Natural killer cell (primary cell): ENCODE data around the gene ATP1A3. TPM values are rescaled to one million over a fixed set of nuclear protein-coding genes. Genes with fewer than 3 reads are reported as not detected.

Experiments
- ATAC-seq, 3 donors: fragments of 150-1000 bp in 2 of 3; fragments of 200-7000 bp in 1 of 3; cut with Tn5 transposase; 1 replicate in 1 of 3; 2 replicates in 2 of 3; pipeline ENCODE4 v1.10.0; 2021; ENCODE audit warnings: mild to moderate bottlenecking in 2 of 3, moderate library complexity in 2 of 3
- DNase-seq, 2 donors: peaks; one replicate each; pipeline versions ENCODE4 v3.0.0 to v3.0.0-alpha.2; 2013 to 2021; ENCODE audit warnings: mixed read lengths in 1 of 2
- H3K27ac ChIP-seq: one replicate; pipeline ENCODE4 v1.5.1; 2013; ENCODE audit warnings: mild to moderate bottlenecking, low read length
- H3K27me3 ChIP-seq: one replicate; pipeline ENCODE4 v1.6.1; 2013; ENCODE audit warnings: low read length; ENCODE audit not compliant: control insufficient read depth, insufficient read depth
- H3K36me3 ChIP-seq: one replicate; pipeline ENCODE4 v1.6.1; 2013; ENCODE audit warnings: low read length; ENCODE audit not compliant: control insufficient read depth, insufficient read depth
- H3K4me1 ChIP-seq: one replicate; pipeline ENCODE4 v1.6.1; 2013; ENCODE audit warnings: low read length; ENCODE audit not compliant: control insufficient read depth, insufficient read depth
- H3K4me3 ChIP-seq: one replicate; pipeline ENCODE4 v1.5.1; 2013; ENCODE audit warnings: low read length
- H3K9me3 ChIP-seq: one replicate; pipeline ENCODE4 v1.6.1; 2013; ENCODE audit warnings: low read length; ENCODE audit not compliant: control insufficient read depth, insufficient read depth
- H3K27ac Mint-ChIP-seq, 2 donors: one replicate each; pipeline ENCODE4 v1.8.0; 2022; ENCODE audit warnings: mild to moderate bottlenecking in 2 of 2, mixed read lengths in 2 of 2, moderate library complexity in 1 of 2
- H3K27me3 Mint-ChIP-seq, 2 donors: one replicate each; pipeline ENCODE4 v1.8.0; 2022; ENCODE audit warnings: low read depth in 2 of 2, mixed read lengths in 2 of 2
- H3K36me3 Mint-ChIP-seq: one replicate; pipeline ENCODE4 v1.8.0; 2022; ENCODE audit warnings: mixed read lengths
- H3K4me1 Mint-ChIP-seq, 2 donors: one replicate each; pipeline ENCODE4 v1.8.0; 2022; ENCODE audit warnings: mixed read lengths in 2 of 2
- H3K4me3 Mint-ChIP-seq: one replicate; pipeline ENCODE4 v1.8.0; 2022; ENCODE audit warnings: mild to moderate bottlenecking, moderate library complexity, mixed read lengths
- H3K9me3 Mint-ChIP-seq, 2 donors: one replicate each; pipeline ENCODE4 v1.8.0; 2022; ENCODE audit warnings: mixed read lengths in 2 of 2
- WGBS: methylation state at CpG from one replicate; pipeline ENCODE4 v1.1.7; 2013; ENCODE audit warnings: missing lambda C conversion rate; ENCODE audit not compliant: insufficient coverage; 5-methylcytosine and 5-hydroxymethylcytosine counted together
- intact Hi-C: fragments of 100-400 bp; cut with micrococcal nuclease; formaldehyde crosslinking; loops from one replicate; pipeline ENCODE4 v1.14.2; 2022
- total RNA-seq, 4 donors: library from RNA; stranded (reverse); fragments of 120-200 nt in 1 of 4; gene quantifications; one replicate each; pipeline versions ENCODE4 v1.2.3 to v1.2.4, GENCODE V29; 2013 to 2022
- TF ChIP-seq, protein P1 (sequence below): fragments of 200-600 bp; IDR thresholded peaks from one replicate; pipeline ENCODE4 v1.8.0; 2022; ENCODE audit warnings: antibody characterized with exemption

ATP1A3 gene
- total RNA-seq, 3 donors from 2014 or later (not counting 1 experiment from before 2014, with no cell fraction given): 13.5 to 18.2 (median 14.0) TPM

DNA sequence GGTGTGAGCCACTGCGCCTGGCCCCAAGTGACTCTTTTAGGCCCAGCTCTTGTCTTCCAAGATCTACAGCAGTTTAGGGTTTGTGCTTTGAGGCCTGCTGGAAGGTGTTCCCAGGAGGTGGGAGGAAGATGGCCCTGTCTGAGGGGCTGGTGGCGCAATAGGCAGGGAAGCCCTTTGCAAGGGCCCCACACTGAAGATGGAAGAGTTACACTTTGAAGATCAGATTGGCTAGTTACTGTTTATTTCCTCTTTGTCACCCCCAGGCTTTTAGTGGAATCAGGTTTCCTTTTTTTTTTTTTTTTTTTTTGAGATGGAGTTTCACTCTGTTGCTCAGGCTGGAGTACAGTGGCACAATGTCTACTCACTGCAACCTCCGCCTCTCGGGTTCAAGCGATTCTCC lies 33.1 kb downstream of the ATP1A3 start:
- DNase-seq (no peak), ATAC-seq (no peak)
- no peaks in the 10 kb centered on the region for H3K9me3 Mint-ChIP-seq
- peak overlapping the region; percentile 31 for H3K4me3 Mint-ChIP-seq
- no peak overlapping the region for H3K27ac Mint-ChIP-seq
- intact Hi-C loops: no loop called here
- H3K27me3 Mint-ChIP-seq: no peaks in the 10 kb centered on the region
- H3K4me1 ChIP-seq: peaks cover 21% of the 10 kb centered on the region
- H3K27me3 ChIP-seq: no peaks in the 10 kb centered on the region
- no peaks in the 10 kb centered on the region for H3K9me3 ChIP-seq
- no peaks in the 10 kb centered on the region for H3K36me3 Mint-ChIP-seq
- TF ChIP-seq, protein P1, sequence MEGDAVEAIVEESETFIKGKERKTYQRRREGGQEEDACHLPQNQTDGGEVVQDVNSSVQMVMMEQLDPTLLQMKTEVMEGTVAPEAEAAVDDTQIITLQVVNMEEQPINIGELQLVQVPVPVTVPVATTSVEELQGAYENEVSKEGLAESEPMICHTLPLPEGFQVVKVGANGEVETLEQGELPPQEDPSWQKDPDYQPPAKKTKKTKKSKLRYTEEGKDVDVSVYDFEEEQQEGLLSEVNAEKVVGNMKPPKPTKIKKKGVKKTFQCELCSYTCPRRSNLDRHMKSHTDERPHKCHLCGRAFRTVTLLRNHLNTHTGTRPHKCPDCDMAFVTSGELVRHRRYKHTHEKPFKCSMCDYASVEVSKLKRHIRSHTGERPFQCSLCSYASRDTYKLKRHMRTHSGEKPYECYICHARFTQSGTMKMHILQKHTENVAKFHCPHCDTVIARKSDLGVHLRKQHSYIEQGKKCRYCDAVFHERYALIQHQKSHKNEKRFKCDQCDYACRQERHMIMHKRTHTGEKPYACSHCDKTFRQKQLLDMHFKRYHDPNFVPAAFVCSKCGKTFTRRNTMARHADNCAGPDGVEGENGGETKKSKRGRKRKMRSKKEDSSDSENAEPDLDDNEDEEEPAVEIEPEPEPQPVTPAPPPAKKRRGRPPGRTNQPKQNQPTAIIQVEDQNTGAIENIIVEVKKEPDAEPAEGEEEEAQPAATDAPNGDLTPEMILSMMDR: no peak
- H3K36me3 ChIP-seq: peaks cover 9% of the 10 kb centered on the region
- H3K27ac ChIP-seq: no peak overlapping the region
- no peak overlapping the region for H3K4me3 ChIP-seq
- peaks cover 16 to 23% of the 10 kb centered on the region in 2 donors for H3K4me1 Mint-ChIP-seq
- WGBS: 93% methylated on average over 5 of the region's 5 CpGs

- Histone ChIP-seq H3K4me3 (peak within 1 kb of the TSS; percentile 74), H3K27me3 (no peaks in the 10 kb centered on the region), H3K9me3 (no peaks in the 10 kb centered on the region), H3K27ac (peak within 1 kb of the TSS; percentile 76), H3K36me3 (peaks cover 9% of the 10 kb centered on the region), H3K4me1 (peaks cover 21% of the 10 kb centered on the region)
- peak within 1 kb of the TSS; percentile 84 to 91 for H3K27ac Mint-ChIP-seq
- H3K36me3 Mint-ChIP-seq: no peaks in the 10 kb centered on the region
- ATAC-seq (peak; percentile 83 to 90 (median 88)), DNase-seq (peak; percentile 72 to 93)
- H3K4me1 Mint-ChIP-seq: peaks cover 16 to 23% of the 10 kb centered on the region in 2 donors
- H3K27me3 Mint-ChIP-seq: no peaks in the 10 kb centered on the region
- H3K4me3 Mint-ChIP-seq: peak within 1 kb of the TSS; percentile 95
- intact Hi-C loops: no loop called here
- TF ChIP-seq, protein P1: no peak
- H3K9me3 Mint-ChIP-seq: no peaks in the 10 kb centered on the region
- 5% methylated on average over 46 of the region's 46 CpGs for WGBS
These were observed 34.7 kb downstream of the ATP1A3 start, which contains the start of gene RABAC1 for GRCh38 chr19:41959056-41960053. RABAC1 (minus strand) TSS chr19:41959321; CDS start chr19:41959292, 29 bp downstream.

DNA sequence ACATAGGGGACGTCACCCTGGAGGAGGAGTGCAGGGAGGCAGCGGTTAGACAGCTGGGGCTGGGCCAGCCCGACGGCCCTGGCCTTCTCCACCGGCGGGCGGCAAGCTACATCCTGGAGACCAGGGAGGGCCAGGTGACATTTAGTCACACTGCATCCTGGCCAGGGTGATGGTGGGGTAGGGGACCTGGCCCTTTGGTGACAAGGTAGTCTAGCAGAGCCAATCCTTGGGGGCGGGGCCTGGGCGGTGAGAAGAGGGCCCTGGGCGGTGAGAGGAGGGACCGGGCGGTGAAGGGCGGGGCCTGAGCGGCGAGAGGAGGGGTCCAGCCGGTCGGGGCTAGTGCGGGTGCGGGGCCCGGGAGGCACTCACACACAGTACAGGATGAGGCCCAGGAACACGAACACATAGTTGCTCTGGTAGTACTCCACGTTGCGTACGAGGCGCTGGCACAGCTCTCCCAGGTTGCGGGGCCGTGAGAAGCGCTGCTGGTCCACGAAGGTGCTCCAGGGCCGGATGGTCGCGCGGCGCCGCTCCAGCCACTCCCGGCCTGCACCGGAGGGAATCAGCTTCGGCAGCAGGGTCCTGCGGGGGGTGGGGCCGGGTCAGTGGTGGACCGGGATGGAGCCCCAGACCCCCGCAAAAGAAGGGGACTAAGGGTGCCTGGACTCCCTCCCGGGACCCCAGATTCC lies 35.5 kb downstream of the ATP1A3 start:
- intact Hi-C loops: no loop called here
- DNase-seq (peak; percentile 76 to 83), ATAC-seq (peak; percentile 69 to 76 (median 70))
- Histone ChIP-seq H3K27me3 (no peaks in the 10 kb centered on the region), H3K4me1 (peaks cover 21% of the 10 kb centered on the region), H3K9me3 (no peaks in the 10 kb centered on the region), H3K4me3 (peak overlapping the region; percentile 74), H3K27ac (peak overlapping the region; percentile 76), H3K36me3 (peaks cover 9% of the 10 kb centered on the region)
- Mint-ChIP-seq H3K4me1 (peaks cover 16 to 23% of the 10 kb centered on the region in 2 donors), H3K9me3 (no peaks in the 10 kb centered on the region), H3K4me3 (peak overlapping the region; percentile 95), H3K27ac (peak overlapping the region; percentile 84 to 91), H3K27me3 (no peaks in the 10 kb centered on the region), H3K36me3 (no peaks in the 10 kb centered on the region)
- TF ChIP-seq, protein P1: no peak
- 2% methylated on average over 43 of the region's 43 CpGs for WGBS
